ENCODE data around the gene SDK1.

The SDK1 gene

GRCh38 chr7:4015371-4015770, 714.3 kb downstream of the SDK1 start:
- H3K4me3 ChIP-seq (ENCODE audit: low read depth, low read length), result no peak overlapping the region
- DNase-seq (ENCODE audit: low read depth), result no peak
- TF ChIP-seq CTCF (IDR thresholded peaks at IDR 0.05; ENCODE audit: low read depth, low read length, missing control alignments), result no peak

- no peak overlapping the region for H3K4me3 ChIP-seq (ENCODE audit: low read depth, low read length)
- no peak for DNase-seq (ENCODE audit: low read depth)
- no peak for TF ChIP-seq CTCF (IDR thresholded peaks at IDR 0.05; ENCODE audit: low read depth, low read length, missing control alignments)
Measured at GRCh38 chr7:4015996-4016395, 714.9 kb downstream of the SDK1 start.

GRCh38 chr7:4017081-4017480, 716.0 kb downstream of the SDK1 start:
- TF ChIP-seq CTCF (IDR thresholded peaks at IDR 0.05; ENCODE audit: low read depth, low read length, missing control alignments), result no peak
- no peak for DNase-seq (ENCODE audit: low read depth)
- H3K4me3 ChIP-seq (ENCODE audit: low read depth, low read length), result no peak overlapping the region

GRCh38 chr7:4017785-4018184, 716.7 kb downstream of the SDK1 start:
- no peak for TF ChIP-seq CTCF (IDR thresholded peaks at IDR 0.05; ENCODE audit: low read depth, low read length, missing control alignments)
- no peak for DNase-seq (ENCODE audit: low read depth)
- no peak overlapping the region for H3K4me3 ChIP-seq (ENCODE audit: low read depth, low read length)

GRCh38 chr7:4018601-4019316, 717.7 kb downstream of the SDK1 start:
- H3K4me3 ChIP-seq (ENCODE audit: low read depth, low read length), result no peak overlapping the region
- TF ChIP-seq CTCF (IDR thresholded peaks at IDR 0.05; ENCODE audit: low read depth, low read length, missing control alignments), result no peak
- DNase-seq (ENCODE audit: low read depth), result no peak

- H3K4me3 ChIP-seq (ENCODE audit: low read depth, low read length), result no peak overlapping the region
- no peak for DNase-seq (ENCODE audit: low read depth)
- TF ChIP-seq CTCF (IDR thresholded peaks at IDR 0.05; ENCODE audit: low read depth, low read length, missing control alignments), result no peak
Measured at GRCh38 chr7:4020086-4020485, 719.0 kb downstream of the SDK1 start.

- TF ChIP-seq CTCF (IDR thresholded peaks at IDR 0.05; ENCODE audit: low read depth, low read length, missing control alignments), result no peak
- no peak for DNase-seq (ENCODE audit: low read depth)
- H3K4me3 ChIP-seq (ENCODE audit: low read depth, low read length), result no peak overlapping the region
Measured at GRCh38 chr7:4021413-4021812, 720.4 kb downstream of the SDK1 start.
